Spleen (tissue), 7 donors: ENCODE measurements around the gene HAUS7.

ENCODE experiments used
- CTCF ChIP-seq, 11 experiments: fragments of 200-600 bp in 7 of 11; fragments of 450-650 bp in 4 of 11; sonication (generic) in 4 of 11; IDR thresholded peaks in 8 of 11; conservative IDR thresholded peaks in 3 of 11; 1 replicate in 7 of 11; 2 replicates in 4 of 11; pipeline versions ENCODE4 v1.4.0 to v1.8.0; 2016 to 2021; ENCODE audit warnings: antibody characterized with exemption in 11 of 11, inconsistent platforms in 4 of 11, mild to moderate bottlenecking in 1 of 11
- POLR2AphosphoS5 ChIP-seq, 3 donors: sonication (generic); formaldehyde crosslinking; IDR thresholded peaks; one replicate each; pipeline ENCODE4 v1.5.1; 2017; ENCODE audit warnings: antibody characterized with exemption in 3 of 3
- donor health status: DM: no; HTN: no; CAD: no; lungs with moderate emphysema.
- donor health status: DM: no; HTN: no; CAD: no.
- donor health status: DM: no; HTN: no; CAD: no.

- TF ChIP-seq CTCF (IDR thresholded peaks at IDR 0.05 in 8 of 11, conservative IDR thresholded peaks at IDR 0.05 in 3 of 11), result no peak
- no peak for TF ChIP-seq POLR2AphosphoS5 (IDR thresholded peaks at IDR 0.05)
Measured at GRCh38 chrX:153434801-153435200, 35.6 kb downstream of the HAUS7 start.
